AG09309 (cell line): Measurements from ENCODE around the gene ANTXR2.

Experiments
- DNase-seq: peaks from one replicate; pipeline ENCODE4 v3.0.0-alpha.2; 2010; ENCODE audit warnings: low read depth
- H3K4me3 ChIP-seq: 2 replicates; pipeline ENCODE4 v1.5.1; 2011; ENCODE audit warnings: mild to moderate bottlenecking, low read depth, low read length, moderate library complexity; ENCODE audit not compliant: control insufficient read depth
- TF ChIP-seq, protein P1 (sequence below): IDR thresholded peaks from 2 replicates; pipeline ENCODE4 v1.5.1; 2011; ENCODE audit warnings: mild to moderate bottlenecking, low read depth, low read length, inconsistent platforms; ENCODE audit not compliant: insufficient read depth, control insufficient read depth; ENCODE audit errors: missing control alignments

Gene ANTXR2

GRCh38 chr4:79906303-79906702 lies 166.7 kb downstream of the ANTXR2 start:
- H3K4me3 ChIP-seq, result no peak overlapping the region
- TF ChIP-seq, protein P1, sequence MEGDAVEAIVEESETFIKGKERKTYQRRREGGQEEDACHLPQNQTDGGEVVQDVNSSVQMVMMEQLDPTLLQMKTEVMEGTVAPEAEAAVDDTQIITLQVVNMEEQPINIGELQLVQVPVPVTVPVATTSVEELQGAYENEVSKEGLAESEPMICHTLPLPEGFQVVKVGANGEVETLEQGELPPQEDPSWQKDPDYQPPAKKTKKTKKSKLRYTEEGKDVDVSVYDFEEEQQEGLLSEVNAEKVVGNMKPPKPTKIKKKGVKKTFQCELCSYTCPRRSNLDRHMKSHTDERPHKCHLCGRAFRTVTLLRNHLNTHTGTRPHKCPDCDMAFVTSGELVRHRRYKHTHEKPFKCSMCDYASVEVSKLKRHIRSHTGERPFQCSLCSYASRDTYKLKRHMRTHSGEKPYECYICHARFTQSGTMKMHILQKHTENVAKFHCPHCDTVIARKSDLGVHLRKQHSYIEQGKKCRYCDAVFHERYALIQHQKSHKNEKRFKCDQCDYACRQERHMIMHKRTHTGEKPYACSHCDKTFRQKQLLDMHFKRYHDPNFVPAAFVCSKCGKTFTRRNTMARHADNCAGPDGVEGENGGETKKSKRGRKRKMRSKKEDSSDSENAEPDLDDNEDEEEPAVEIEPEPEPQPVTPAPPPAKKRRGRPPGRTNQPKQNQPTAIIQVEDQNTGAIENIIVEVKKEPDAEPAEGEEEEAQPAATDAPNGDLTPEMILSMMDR, result no peak
- no peak for DNase-seq

DNA sequence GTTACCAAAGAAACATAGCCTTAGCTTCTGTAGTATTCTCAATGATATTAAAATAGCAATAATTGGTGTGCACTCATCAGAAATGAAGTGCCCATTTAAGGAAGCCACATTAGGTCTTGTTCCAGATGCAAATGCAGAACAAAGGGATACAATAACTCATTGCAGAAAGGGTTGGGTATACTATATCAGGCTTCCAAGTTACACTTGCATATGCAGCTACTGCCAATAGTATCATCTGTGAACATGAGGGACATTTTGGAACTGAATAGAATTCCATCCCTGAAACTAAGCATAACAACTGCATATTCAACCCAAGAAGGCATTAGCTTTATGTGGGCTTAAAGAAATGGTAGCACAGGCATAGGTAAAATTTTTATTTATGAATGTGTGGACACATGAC lies 167.8 kb downstream of the ANTXR2 start:
- H3K4me3 ChIP-seq, result no peak overlapping the region
- no peak for DNase-seq
- TF ChIP-seq, protein P1, result no peak

DNA sequence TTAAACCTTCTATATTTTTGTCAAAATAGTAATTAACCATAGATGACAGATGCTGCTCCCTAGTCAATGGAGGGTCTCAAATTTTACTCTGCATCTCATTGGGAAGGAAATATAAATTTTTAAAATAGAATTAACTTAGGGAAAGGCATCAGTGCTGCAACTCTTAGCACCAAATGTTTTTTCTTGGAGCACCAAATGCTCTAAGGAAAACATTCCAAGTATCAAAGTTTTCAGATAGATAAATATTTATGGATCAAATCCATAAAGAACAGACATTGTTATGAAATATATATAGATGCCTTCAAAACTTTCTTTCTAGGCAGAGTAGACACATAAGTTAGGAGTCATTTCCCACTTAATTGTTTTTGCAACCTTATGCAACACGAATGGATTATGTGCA lies 168.7 kb downstream of the ANTXR2 start:
- TF ChIP-seq, protein P1, result no peak
- DNase-seq, result no peak
- no peak overlapping the region for H3K4me3 ChIP-seq

DNA sequence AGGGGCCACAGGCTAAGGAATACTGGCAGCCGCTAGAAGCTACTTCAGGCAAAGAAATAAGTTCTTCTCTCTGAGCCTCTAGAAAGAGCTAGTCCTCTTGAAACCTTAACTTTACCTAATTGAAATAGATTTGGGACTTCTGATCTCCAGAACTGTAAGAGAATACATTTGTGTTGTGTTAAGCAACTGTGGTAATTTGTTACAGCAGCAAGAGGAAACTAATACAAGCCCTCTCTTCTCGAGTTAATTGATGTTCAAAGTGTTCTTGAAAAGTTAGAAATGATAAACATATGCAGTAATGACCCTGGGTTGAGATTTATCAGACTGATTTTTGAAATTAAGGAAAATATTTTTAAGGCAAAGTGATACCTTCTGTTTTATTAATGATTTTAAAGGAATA lies 172.8 kb downstream of the ANTXR2 start:
- no peak overlapping the region for H3K4me3 ChIP-seq
- no peak for DNase-seq
- TF ChIP-seq, protein P1, result no peak

GRCh38 chr4:79899481-79899880 lies 173.5 kb downstream of the ANTXR2 start:
- no peak overlapping the region for H3K4me3 ChIP-seq
- no peak for DNase-seq
- TF ChIP-seq, protein P1, result no peak

GRCh38 chr4:79898055-79898454 lies 175.0 kb downstream of the ANTXR2 start:
- DNase-seq, result no peak
- TF ChIP-seq, protein P1, result no peak
- H3K4me3 ChIP-seq, result no peak overlapping the region

- DNase-seq, result no peak
- TF ChIP-seq, protein P1, result no peak
- no peak overlapping the region for H3K4me3 ChIP-seq
Observed at GRCh38 chr4:79897174-79897573, 175.9 kb downstream of the ANTXR2 start.
